GM23338 (cell line): Measurements from ENCODE around the gene RAPGEF5.

Source experiments
- EZH2 ChIP-seq: fragments of 200-600 bp; sonication (generic); IDR thresholded peaks from one replicate; pipeline ENCODE4 v1.8.0; 2017; ENCODE audit warnings: antibody characterized with exemption, mild to moderate bottlenecking, low read depth; ENCODE audit not compliant: unreplicated experiment
- EZH2phosphoT487 ChIP-seq: fragments of 200-600 bp; sonication (generic); IDR thresholded peaks from one replicate; pipeline ENCODE4 v1.8.1; 2018; ENCODE audit warnings: antibody characterized with exemption; ENCODE audit not compliant: unreplicated experiment
- POLR2AphosphoS5 ChIP-seq: IDR thresholded peaks from 2 replicates; pipeline ENCODE4 v1.6.1; 2016; ENCODE audit warnings: antibody characterized with exemption, low read depth
- REST ChIP-seq: IDR thresholded peaks from one replicate; pipeline ENCODE4 v1.6.1; 2018; ENCODE audit warnings: antibody characterized with exemption; ENCODE audit not compliant: unreplicated experiment
- TF ChIP-seq, protein P1 (sequence below), 2 experiments: fragments of 200-600 bp in 1 of 2; sonication (generic) in 1 of 2; conservative IDR thresholded peaks; 2 replicates each; pipeline versions ENCODE4 v1.5.1 to v1.6.1; 2016 to 2017; ENCODE audit warnings: antibody characterized with exemption in 2 of 2, low read depth in 2 of 2, mild to moderate bottlenecking in 2 of 2, moderate library complexity in 1 of 2

- TF ChIP-seq EZH2: no peak
- TF ChIP-seq, protein P1, sequence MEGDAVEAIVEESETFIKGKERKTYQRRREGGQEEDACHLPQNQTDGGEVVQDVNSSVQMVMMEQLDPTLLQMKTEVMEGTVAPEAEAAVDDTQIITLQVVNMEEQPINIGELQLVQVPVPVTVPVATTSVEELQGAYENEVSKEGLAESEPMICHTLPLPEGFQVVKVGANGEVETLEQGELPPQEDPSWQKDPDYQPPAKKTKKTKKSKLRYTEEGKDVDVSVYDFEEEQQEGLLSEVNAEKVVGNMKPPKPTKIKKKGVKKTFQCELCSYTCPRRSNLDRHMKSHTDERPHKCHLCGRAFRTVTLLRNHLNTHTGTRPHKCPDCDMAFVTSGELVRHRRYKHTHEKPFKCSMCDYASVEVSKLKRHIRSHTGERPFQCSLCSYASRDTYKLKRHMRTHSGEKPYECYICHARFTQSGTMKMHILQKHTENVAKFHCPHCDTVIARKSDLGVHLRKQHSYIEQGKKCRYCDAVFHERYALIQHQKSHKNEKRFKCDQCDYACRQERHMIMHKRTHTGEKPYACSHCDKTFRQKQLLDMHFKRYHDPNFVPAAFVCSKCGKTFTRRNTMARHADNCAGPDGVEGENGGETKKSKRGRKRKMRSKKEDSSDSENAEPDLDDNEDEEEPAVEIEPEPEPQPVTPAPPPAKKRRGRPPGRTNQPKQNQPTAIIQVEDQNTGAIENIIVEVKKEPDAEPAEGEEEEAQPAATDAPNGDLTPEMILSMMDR (conservative IDR thresholded peaks at IDR 0.05; ENCODE audit: low read depth in 2 of 2): no peak
- no peak for TF ChIP-seq EZH2phosphoT487
- TF ChIP-seq POLR2AphosphoS5: no peak
- no peak for TF ChIP-seq REST
Measured at GRCh38 chr7:22142572-22142971, 214.4 kb downstream of the RAPGEF5 start.
